H9 (cell line): ENCODE results near the gene NRXN3. TPM values are rescaled to one million over a fixed set of nuclear protein-coding genes. Genes with fewer than 3 reads are reported as not detected.

Source experiments
- DNase-seq: peaks from one replicate; pipeline ENCODE4 v3.0.0-alpha.2; 2017
- H2AFZ ChIP-seq: one replicate; pipeline ENCODE4 v1.6.1; 2013; ENCODE audit warnings: mild to moderate bottlenecking, low read length, control low read depth, moderate library complexity
- H2AK5ac ChIP-seq: 2 replicates; pipeline ENCODE4 v1.6.1; 2013; ENCODE audit warnings: low read length, control low read depth, mixed read lengths; ENCODE audit not compliant: insufficient read length
- H2BK120ac ChIP-seq: one replicate; pipeline ENCODE4 v1.6.1; 2013; ENCODE audit warnings: low read depth, mild to moderate bottlenecking, low read length, control low read depth, inconsistent platforms; ENCODE audit not compliant: poor library complexity, severe bottlenecking
- H2BK12ac ChIP-seq: 2 replicates; pipeline ENCODE4 v1.6.1; 2013; ENCODE audit warnings: low read length, control low read depth, mixed read lengths, low read depth; ENCODE audit not compliant: insufficient read length
- H2BK15ac ChIP-seq: 2 replicates; pipeline ENCODE4 v1.6.1; 2013; ENCODE audit warnings: low read depth, low read length, control low read depth
- H2BK20ac ChIP-seq: one replicate; pipeline ENCODE4 v1.6.1; 2013; ENCODE audit warnings: low read depth, mild to moderate bottlenecking, low read length, control low read depth, inconsistent platforms; ENCODE audit not compliant: poor library complexity, severe bottlenecking
- H2BK5ac ChIP-seq: 2 replicates; pipeline ENCODE4 v1.6.1; 2013; ENCODE audit warnings: low read length, control low read depth, mixed read lengths; ENCODE audit not compliant: insufficient read length
- H3K14ac ChIP-seq: 2 replicates; pipeline ENCODE4 v1.6.1; 2013; ENCODE audit warnings: low read length, control low read depth; ENCODE audit not compliant: insufficient read depth
- H3K18ac ChIP-seq: 2 replicates; pipeline ENCODE4 v1.6.1; 2013; ENCODE audit warnings: low read depth, mild to moderate bottlenecking, mixed read lengths, low read length, control low read depth; ENCODE audit not compliant: insufficient read length
- H3K23ac ChIP-seq: 2 replicates; pipeline ENCODE4 v1.6.1; 2013; ENCODE audit warnings: low read length, control low read depth, mixed read lengths, low read depth; ENCODE audit not compliant: insufficient read length
- H3K23me2 ChIP-seq: 2 replicates; pipeline ENCODE4 v1.6.1; 2013; ENCODE audit warnings: low read depth, mild to moderate bottlenecking, mixed read lengths, low read length, control low read depth; ENCODE audit not compliant: insufficient read length, poor library complexity, severe bottlenecking
- H3K27ac ChIP-seq: 2 replicates; pipeline ENCODE4 v1.5.1; 2013; ENCODE audit warnings: low read length, control low read depth, mixed read lengths, low read depth; ENCODE audit not compliant: insufficient read length
- H3K27me3 ChIP-seq: 2 replicates; pipeline ENCODE4 v1.6.1; 2013; ENCODE audit warnings: low read length, control low read depth, inconsistent platforms; ENCODE audit not compliant: insufficient read depth
- H3K4ac ChIP-seq: 2 replicates; pipeline ENCODE4 v1.6.1; 2013; ENCODE audit warnings: low read depth, mild to moderate bottlenecking, control low read depth, inconsistent platforms, low read length, moderate library complexity
- H3K4me1 ChIP-seq: 2 replicates; pipeline ENCODE4 v1.6.1; 2013; ENCODE audit warnings: low read length, control low read depth, inconsistent platforms; ENCODE audit not compliant: insufficient read depth
- H3K4me2 ChIP-seq: 2 replicates; pipeline ENCODE4 v1.6.1; 2013; ENCODE audit warnings: low read length, control low read depth, mixed read lengths; ENCODE audit not compliant: insufficient read length, insufficient read depth
- H3K56ac ChIP-seq: 2 replicates; pipeline ENCODE4 v1.6.1; 2013; ENCODE audit warnings: low read depth, mild to moderate bottlenecking, mixed read lengths, low read length, control low read depth; ENCODE audit not compliant: insufficient read length
- H3K79me1 ChIP-seq: 2 replicates; pipeline ENCODE4 v1.6.1; 2013; ENCODE audit warnings: low read depth, mild to moderate bottlenecking, moderate library complexity, low read length, control low read depth, inconsistent platforms; ENCODE audit not compliant: insufficient read depth, poor library complexity, severe bottlenecking
- H3K79me2 ChIP-seq: 2 replicates; pipeline ENCODE4 v1.6.1; 2013; ENCODE audit warnings: low read length, control low read depth, inconsistent platforms; ENCODE audit not compliant: insufficient read depth
- H3K9ac ChIP-seq: 2 replicates; pipeline ENCODE4 v1.6.1; 2013; ENCODE audit warnings: low read length, control low read depth, mixed read lengths; ENCODE audit not compliant: insufficient read length; ENCODE audit errors: extremely low read depth
- H3K9me3 ChIP-seq: one replicate; pipeline ENCODE4 v1.6.1; 2013; ENCODE audit warnings: low read depth, low read length, inconsistent platforms; ENCODE audit not compliant: control insufficient read depth
- H3T11ph ChIP-seq: one replicate; pipeline ENCODE4 v1.6.1; 2013; ENCODE audit warnings: mild to moderate bottlenecking, low read length, control low read depth, inconsistent platforms
- H4K20me1 ChIP-seq: one replicate; pipeline ENCODE4 v1.6.1; 2013; ENCODE audit not compliant: control insufficient read depth, insufficient read length, insufficient read depth
- H4K5ac ChIP-seq: 2 replicates; pipeline ENCODE4 v1.6.1; 2013; ENCODE audit warnings: low read depth, mild to moderate bottlenecking, mixed read lengths, low read length, control low read depth; ENCODE audit not compliant: insufficient read length
- H4K8ac ChIP-seq: replicated peaks from 2 replicates; pipeline ENCODE4 v1.6.1; 2013; ENCODE audit warnings: low read length, control low read depth, mixed read lengths, low read depth; ENCODE audit not compliant: insufficient read length
- H4K91ac ChIP-seq: 2 replicates; pipeline ENCODE4 v1.6.1; 2013; ENCODE audit warnings: low read depth, mild to moderate bottlenecking, moderate library complexity, mixed read lengths, low read length, control low read depth; ENCODE audit not compliant: insufficient read length
- H3K27ac Mint-ChIP-seq, 3 experiments: 2 replicates in 2 of 3; 3 replicates in 1 of 3; pipeline ENCODE4 v1.8.0; 2020 to 2021; ENCODE audit warnings: mixed read lengths in 3 of 3, mild to moderate bottlenecking in 1 of 3, moderate library complexity in 1 of 3
- H3K27me3 Mint-ChIP-seq: 2 replicates; pipeline ENCODE4 v1.8.0; 2021; ENCODE audit warnings: low read depth, mild to moderate bottlenecking, moderate library complexity, mixed read lengths
- H3K36me3 Mint-ChIP-seq, 3 experiments: 2 replicates in 2 of 3; 3 replicates in 1 of 3; pipeline ENCODE4 v1.8.0; 2020 to 2021; ENCODE audit warnings: low read depth in 3 of 3, mixed read lengths in 3 of 3; ENCODE audit not compliant: insufficient read depth in 1 of 3
- H3K4me1 Mint-ChIP-seq, 2 experiments: 2 replicates each; pipeline ENCODE4 v1.8.0; 2020; ENCODE audit warnings: mixed read lengths in 2 of 2
- H3K4me3 Mint-ChIP-seq, 2 experiments: 2 replicates in 1 of 2; 3 replicates in 1 of 2; pipeline ENCODE4 v1.8.0; 2020 to 2021; ENCODE audit warnings: mild to moderate bottlenecking in 2 of 2, mixed read lengths in 2 of 2, moderate library complexity in 1 of 2
- H3K9me3 Mint-ChIP-seq, 2 experiments: 2 replicates in 1 of 2; 3 replicates in 1 of 2; pipeline ENCODE4 v1.8.0; 2020; ENCODE audit warnings: mild to moderate bottlenecking in 2 of 2, mixed read lengths in 2 of 2, moderate library complexity in 1 of 2
- WGBS: extraction: QIAGEN DNeasy Blood & Tissue Kit; methylation state at CpG from one replicate; pipeline ENCODE4 v1.1.7; 2013; ENCODE audit warnings: missing lambda C conversion rate, low lambda C conversion rate, mixed read lengths; ENCODE audit not compliant: insufficient read length; ENCODE audit errors: extremely low coverage; 5-methylcytosine and 5-hydroxymethylcytosine counted together
- total RNA-seq: library from RNA; stranded (reverse); gene quantifications from 2 replicates; pipeline ENCODE4 v1.2.1, GENCODE V29; 2021
- TF ChIP-seq, protein P1 (sequence below): fragments of 200-600 bp; sonication (generic); conservative IDR thresholded peaks from 3 replicates; pipeline ENCODE4 v1.8.0; 2021; ENCODE audit warnings: antibody characterized with exemption, mild to moderate bottlenecking

NRXN3 gene
- total RNA-seq, 1 experiment from 2014 or later, result 1.8 TPM

DNA sequence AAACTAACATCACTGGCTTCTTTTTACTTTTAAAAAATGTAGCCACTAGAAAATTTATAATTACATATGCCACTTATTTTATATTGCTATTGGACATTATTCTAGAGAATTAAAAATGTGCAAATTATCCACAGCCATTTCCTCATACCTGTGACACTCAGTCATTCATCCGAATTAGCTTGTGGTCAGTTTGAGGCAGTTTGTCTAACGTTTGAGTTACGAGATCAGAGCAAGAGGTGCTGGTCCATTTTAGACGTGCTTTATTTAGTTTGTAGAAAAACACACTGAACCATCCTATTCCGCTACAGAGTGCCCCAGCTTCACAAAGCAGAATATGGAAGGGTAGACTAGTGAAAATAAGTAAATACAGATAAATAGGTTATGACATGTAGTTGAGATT is 513.0 kb downstream of the NRXN3 start:
- H2AFZ ChIP-seq, result no peak overlapping the region
- H3K4me2 ChIP-seq, result no peak overlapping the region
- H3K14ac ChIP-seq, result no peak overlapping the region
- no peak overlapping the region for H3T11ph ChIP-seq
- TF ChIP-seq, protein P1, sequence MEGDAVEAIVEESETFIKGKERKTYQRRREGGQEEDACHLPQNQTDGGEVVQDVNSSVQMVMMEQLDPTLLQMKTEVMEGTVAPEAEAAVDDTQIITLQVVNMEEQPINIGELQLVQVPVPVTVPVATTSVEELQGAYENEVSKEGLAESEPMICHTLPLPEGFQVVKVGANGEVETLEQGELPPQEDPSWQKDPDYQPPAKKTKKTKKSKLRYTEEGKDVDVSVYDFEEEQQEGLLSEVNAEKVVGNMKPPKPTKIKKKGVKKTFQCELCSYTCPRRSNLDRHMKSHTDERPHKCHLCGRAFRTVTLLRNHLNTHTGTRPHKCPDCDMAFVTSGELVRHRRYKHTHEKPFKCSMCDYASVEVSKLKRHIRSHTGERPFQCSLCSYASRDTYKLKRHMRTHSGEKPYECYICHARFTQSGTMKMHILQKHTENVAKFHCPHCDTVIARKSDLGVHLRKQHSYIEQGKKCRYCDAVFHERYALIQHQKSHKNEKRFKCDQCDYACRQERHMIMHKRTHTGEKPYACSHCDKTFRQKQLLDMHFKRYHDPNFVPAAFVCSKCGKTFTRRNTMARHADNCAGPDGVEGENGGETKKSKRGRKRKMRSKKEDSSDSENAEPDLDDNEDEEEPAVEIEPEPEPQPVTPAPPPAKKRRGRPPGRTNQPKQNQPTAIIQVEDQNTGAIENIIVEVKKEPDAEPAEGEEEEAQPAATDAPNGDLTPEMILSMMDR, result no peak
- H2BK5ac ChIP-seq, result no peak overlapping the region
- no peak for DNase-seq
- no peak overlapping the region for H4K8ac ChIP-seq
- no CpG with 5 or more reads among the region's 5 CpGs for WGBS
- H3K27me3 Mint-ChIP-seq, result no peaks in the 10 kb centered on the region
- no peak overlapping the region for H3K9ac ChIP-seq
- no peaks in the 10 kb centered on the region for H3K79me2 ChIP-seq
- no peak overlapping the region for H2BK15ac ChIP-seq
- no peak overlapping the region for H3K4me3 Mint-ChIP-seq
- H3K4me1 ChIP-seq, result no peaks in the 10 kb centered on the region
- H2AK5ac ChIP-seq, result no peak overlapping the region
- no peak overlapping the region for H2BK12ac ChIP-seq
- H2BK120ac ChIP-seq, result no peak overlapping the region
- no peak overlapping the region for H4K5ac ChIP-seq
- no peaks in the 10 kb centered on the region for H3K79me1 ChIP-seq
- H2BK20ac ChIP-seq, result no peak overlapping the region
- H3K36me3 Mint-ChIP-seq, result no peaks in the 10 kb centered on the region
- no peaks in the 10 kb centered on the region for H3K27me3 ChIP-seq
- H3K9me3 Mint-ChIP-seq, result no peaks in the 10 kb centered on the region
- H3K4me1 Mint-ChIP-seq, result no peaks in the 10 kb centered on the region
- H4K20me1 ChIP-seq, result no peaks in the 10 kb centered on the region
- no peak overlapping the region for H3K4ac ChIP-seq
- H3K27ac Mint-ChIP-seq, result no peak overlapping the region
- no peaks in the 10 kb centered on the region for H3K9me3 ChIP-seq
- H3K23me2 ChIP-seq, result no peaks in the 10 kb centered on the region
- no peak overlapping the region for H3K56ac ChIP-seq
- no peak overlapping the region for H3K18ac ChIP-seq
- H3K27ac ChIP-seq, result no peak overlapping the region
- H3K23ac ChIP-seq, result no peak overlapping the region
- no peak overlapping the region for H4K91ac ChIP-seq
